ENCODE measurements around the gene NECTIN3.

DNA sequence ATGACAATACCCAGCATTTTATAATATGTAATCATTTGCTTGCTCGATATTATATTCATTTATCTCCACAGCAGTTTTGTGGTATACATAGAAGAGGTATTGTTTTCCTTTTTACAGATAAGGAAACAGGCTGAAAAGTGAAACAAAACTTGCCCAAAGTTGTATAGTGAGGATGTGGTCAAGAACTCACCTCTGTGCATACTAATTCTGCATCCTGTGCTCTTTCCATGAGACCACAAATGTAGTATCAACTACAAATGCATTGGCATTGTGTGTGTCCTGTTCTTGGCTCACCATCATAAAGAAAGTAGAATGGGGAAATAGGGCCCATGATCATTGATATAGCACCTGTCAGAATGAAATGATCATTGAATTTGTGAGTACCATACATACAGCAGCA, 167.3 kb downstream of the NECTIN3 start:
- TF ChIP-seq, protein P1, sequence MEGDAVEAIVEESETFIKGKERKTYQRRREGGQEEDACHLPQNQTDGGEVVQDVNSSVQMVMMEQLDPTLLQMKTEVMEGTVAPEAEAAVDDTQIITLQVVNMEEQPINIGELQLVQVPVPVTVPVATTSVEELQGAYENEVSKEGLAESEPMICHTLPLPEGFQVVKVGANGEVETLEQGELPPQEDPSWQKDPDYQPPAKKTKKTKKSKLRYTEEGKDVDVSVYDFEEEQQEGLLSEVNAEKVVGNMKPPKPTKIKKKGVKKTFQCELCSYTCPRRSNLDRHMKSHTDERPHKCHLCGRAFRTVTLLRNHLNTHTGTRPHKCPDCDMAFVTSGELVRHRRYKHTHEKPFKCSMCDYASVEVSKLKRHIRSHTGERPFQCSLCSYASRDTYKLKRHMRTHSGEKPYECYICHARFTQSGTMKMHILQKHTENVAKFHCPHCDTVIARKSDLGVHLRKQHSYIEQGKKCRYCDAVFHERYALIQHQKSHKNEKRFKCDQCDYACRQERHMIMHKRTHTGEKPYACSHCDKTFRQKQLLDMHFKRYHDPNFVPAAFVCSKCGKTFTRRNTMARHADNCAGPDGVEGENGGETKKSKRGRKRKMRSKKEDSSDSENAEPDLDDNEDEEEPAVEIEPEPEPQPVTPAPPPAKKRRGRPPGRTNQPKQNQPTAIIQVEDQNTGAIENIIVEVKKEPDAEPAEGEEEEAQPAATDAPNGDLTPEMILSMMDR (IDR thresholded peaks at IDR 0.05 in 4 of 5, conservative IDR thresholded peaks at IDR 0.05 in 1 of 5): no peak
- no peak for TF ChIP-seq POLR2A (IDR thresholded peaks at IDR 0.05)

Measured in gastrocnemius medialis (tissue), 4 donors.